SK-N-SH treated with all-trans-retinoic acid at 6 μM for 48 hours (cell line): ENCODE results near the gene LAIR2.

Experiments used
- ATAC-seq: fragments of 200-7000 bp; cut with Tn5 transposase; 3 replicates; pipeline ENCODE4 v1.9.1; 2020; ENCODE audit warnings: mild to moderate bottlenecking, moderate library complexity
- ARNTL ChIP-seq: fragments of 450-650 bp; formaldehyde crosslinking; IDR thresholded peaks from 2 replicates; pipeline ENCODE4 v1.5.0; 2020; ENCODE audit warnings: low read depth, mild to moderate bottlenecking, moderate library complexity, borderline replicate concordance
- BACH2 ChIP-seq: fragments of 250-450 bp; sonication (Bioruptor Pico); IDR thresholded peaks from 2 replicates; pipeline ENCODE4 v1.9.0; 2021; ENCODE audit warnings: mild to moderate bottlenecking, borderline replicate concordance
- CSDC2 ChIP-seq: fragments of 250-450 bp; sonication (Bioruptor Pico); IDR thresholded peaks from 2 replicates; pipeline ENCODE4 v1.5.0; 2020; ENCODE audit warnings: mild to moderate bottlenecking, moderate library complexity
- GLIS3 ChIP-seq: fragments of 250-450 bp; sonication (Bioruptor Pico); IDR thresholded peaks from 2 replicates; pipeline ENCODE4 v1.5.0; 2020; ENCODE audit warnings: mild to moderate bottlenecking, moderate library complexity
- OSR1 ChIP-seq: fragments of 250-450 bp; sonication (Bioruptor Pico); IDR thresholded peaks from 2 replicates; pipeline ENCODE4 v1.8.0; 2022; ENCODE audit warnings: moderate library complexity, mild to moderate bottlenecking, inconsistent platforms
- SNAI2 ChIP-seq: fragments of 250-450 bp; sonication (Bioruptor Pico); IDR thresholded peaks from 2 replicates; pipeline ENCODE4 v1.5.0; 2020; ENCODE audit warnings: mild to moderate bottlenecking, moderate library complexity
- TCF4 ChIP-seq: fragments of 250-450 bp; sonication (Bioruptor Pico); IDR thresholded peaks from 2 replicates; pipeline ENCODE4 v1.8.0; 2021; ENCODE audit warnings: mild to moderate bottlenecking, moderate library complexity, borderline replicate concordance
- TOX ChIP-seq: fragments of 250-450 bp; sonication (Bioruptor Pico); IDR thresholded peaks from 2 replicates; pipeline ENCODE4 v1.8.0; 2021; ENCODE audit warnings: mild to moderate bottlenecking, moderate library complexity, borderline replicate concordance
- ZC3H10 ChIP-seq: fragments of 250-450 bp; sonication (Bioruptor Pico); IDR thresholded peaks from 2 replicates; pipeline ENCODE4 v1.5.1; 2021; ENCODE audit warnings: mild to moderate bottlenecking, moderate library complexity
- ZFP3 ChIP-seq: fragments of 250-450 bp; sonication (Bioruptor Pico); IDR thresholded peaks from 2 replicates; pipeline ENCODE4 v1.5.0; 2020; ENCODE audit warnings: mild to moderate bottlenecking, moderate library complexity
- ZFP30 ChIP-seq: fragments of 450-650 bp; formaldehyde crosslinking; IDR thresholded peaks from 2 replicates; pipeline ENCODE4 v1.5.0; 2022; ENCODE audit warnings: mild to moderate bottlenecking, moderate library complexity
- ZNF565 ChIP-seq: fragments of 450-650 bp; formaldehyde crosslinking; conservative IDR thresholded peaks from 2 replicates; pipeline ENCODE4 v1.5.0; 2020; ENCODE audit warnings: low read depth, mild to moderate bottlenecking, moderate library complexity
- ZNF70 ChIP-seq: fragments of 450-650 bp; formaldehyde crosslinking; IDR thresholded peaks from 2 replicates; pipeline ENCODE4 v1.5.0; 2020; ENCODE audit warnings: mild to moderate bottlenecking, moderate library complexity
- ZNF8 ChIP-seq: fragments of 450-650 bp; formaldehyde crosslinking; IDR thresholded peaks from 2 replicates; pipeline ENCODE4 v1.5.0; 2020; ENCODE audit warnings: mild to moderate bottlenecking, moderate library complexity
- TF ChIP-seq, protein P1 (sequence below): fragments of 250-450 bp; sonication (Bioruptor Pico); IDR thresholded peaks from 2 replicates; pipeline ENCODE4 v1.5.1; 2021; ENCODE audit warnings: mild to moderate bottlenecking, moderate library complexity
- TF ChIP-seq, protein P2 (sequence below): fragments of 250-450 bp; sonication (Bioruptor Pico); IDR thresholded peaks from 2 replicates; pipeline ENCODE4 v1.8.0; 2021; ENCODE audit warnings: low read depth, mild to moderate bottlenecking, moderate library complexity, borderline replicate concordance
- TF ChIP-seq, protein P3 (sequence below): fragments of 250-450 bp; sonication (Bioruptor Pico); IDR thresholded peaks from 2 replicates; pipeline ENCODE4 v1.8.0; 2020; ENCODE audit warnings: mild to moderate bottlenecking, moderate library complexity, borderline replicate concordance
- TF ChIP-seq, protein P4 (sequence below): fragments of 250-450 bp; sonication (Bioruptor Pico); IDR thresholded peaks from 2 replicates; pipeline ENCODE4 v1.5.1; 2020; ENCODE audit warnings: low read depth, mild to moderate bottlenecking, moderate library complexity
- TF ChIP-seq, protein P5 (sequence below): fragments of 250-450 bp; sonication (Bioruptor Pico); IDR thresholded peaks from 2 replicates; pipeline ENCODE4 v1.5.0; 2020; ENCODE audit warnings: mild to moderate bottlenecking, moderate library complexity

LAIR2 gene

DNA sequence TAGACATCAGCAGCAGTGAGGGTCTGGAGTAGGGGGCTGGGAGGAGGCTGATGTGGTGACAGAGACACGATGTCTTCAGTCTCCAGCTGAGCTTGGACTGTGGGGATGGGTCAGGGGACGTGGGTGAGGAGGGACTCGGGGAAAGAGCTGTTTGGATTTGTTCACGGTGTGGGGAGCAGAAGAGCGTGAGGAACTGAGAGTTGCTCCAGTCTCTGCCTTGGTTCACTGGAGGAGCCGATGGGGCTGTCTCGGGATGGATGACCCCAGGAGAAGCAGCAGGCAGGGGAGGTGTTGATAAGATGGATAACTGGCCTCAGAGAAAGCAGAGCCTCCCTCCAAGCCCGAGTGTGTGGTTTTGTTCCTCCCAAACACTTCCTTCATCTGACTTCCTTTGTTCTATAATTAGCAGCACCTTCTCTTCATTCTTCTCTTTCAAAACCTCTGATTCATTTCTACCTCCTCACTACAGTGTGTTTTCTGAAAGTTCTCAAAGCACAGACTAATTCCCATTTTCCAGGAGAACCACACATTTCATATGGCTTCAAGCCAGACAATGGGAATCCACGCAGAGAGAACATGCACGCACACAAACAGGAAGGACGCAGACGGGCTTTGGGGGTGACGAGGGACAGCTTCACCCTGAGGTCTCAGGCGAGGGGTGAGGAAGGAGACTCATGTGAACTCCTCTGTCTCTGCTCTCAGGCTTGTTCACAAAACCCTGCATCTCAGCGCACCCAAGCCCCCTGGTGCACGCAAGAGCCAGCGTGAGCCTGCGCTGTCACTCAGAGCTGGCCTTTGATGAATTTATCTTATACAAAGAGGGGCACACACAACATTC is 18.6 kb downstream of the LAIR2 start:
- TF ChIP-seq OSR1 (CRISPR knock-in tag) = no peak
- TF ChIP-seq, protein P1, sequence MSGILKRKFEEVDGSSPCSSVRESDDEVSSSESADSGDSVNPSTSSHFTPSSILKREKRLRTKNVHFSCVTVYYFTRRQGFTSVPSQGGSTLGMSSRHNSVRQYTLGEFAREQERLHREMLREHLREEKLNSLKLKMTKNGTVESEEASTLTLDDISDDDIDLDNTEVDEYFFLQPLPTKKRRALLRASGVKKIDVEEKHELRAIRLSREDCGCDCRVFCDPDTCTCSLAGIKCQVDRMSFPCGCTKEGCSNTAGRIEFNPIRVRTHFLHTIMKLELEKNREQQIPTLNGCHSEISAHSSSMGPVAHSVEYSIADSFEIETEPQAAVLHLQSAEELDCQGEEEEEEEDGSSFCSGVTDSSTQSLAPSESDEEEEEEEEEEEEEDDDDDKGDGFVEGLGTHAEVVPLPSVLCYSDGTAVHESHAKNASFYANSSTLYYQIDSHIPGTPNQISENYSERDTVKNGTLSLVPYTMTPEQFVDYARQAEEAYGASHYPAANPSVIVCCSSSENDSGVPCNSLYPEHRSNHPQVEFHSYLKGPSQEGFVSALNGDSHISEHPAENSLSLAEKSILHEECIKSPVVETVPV (CRISPR knock-in tag) = no peak
- TF ChIP-seq ZC3H10 (CRISPR knock-in tag) = no peak
- no peak for TF ChIP-seq ZFP30 (CRISPR knock-in tag)
- no peak for TF ChIP-seq SNAI2 (CRISPR knock-in tag)
- TF ChIP-seq ZFP3 (CRISPR knock-in tag) = no peak
- no peak for TF ChIP-seq CSDC2 (CRISPR knock-in tag)
- no peak for TF ChIP-seq ZNF8
- no peak for TF ChIP-seq BACH2 (CRISPR knock-in tag)
- TF ChIP-seq, protein P2, sequence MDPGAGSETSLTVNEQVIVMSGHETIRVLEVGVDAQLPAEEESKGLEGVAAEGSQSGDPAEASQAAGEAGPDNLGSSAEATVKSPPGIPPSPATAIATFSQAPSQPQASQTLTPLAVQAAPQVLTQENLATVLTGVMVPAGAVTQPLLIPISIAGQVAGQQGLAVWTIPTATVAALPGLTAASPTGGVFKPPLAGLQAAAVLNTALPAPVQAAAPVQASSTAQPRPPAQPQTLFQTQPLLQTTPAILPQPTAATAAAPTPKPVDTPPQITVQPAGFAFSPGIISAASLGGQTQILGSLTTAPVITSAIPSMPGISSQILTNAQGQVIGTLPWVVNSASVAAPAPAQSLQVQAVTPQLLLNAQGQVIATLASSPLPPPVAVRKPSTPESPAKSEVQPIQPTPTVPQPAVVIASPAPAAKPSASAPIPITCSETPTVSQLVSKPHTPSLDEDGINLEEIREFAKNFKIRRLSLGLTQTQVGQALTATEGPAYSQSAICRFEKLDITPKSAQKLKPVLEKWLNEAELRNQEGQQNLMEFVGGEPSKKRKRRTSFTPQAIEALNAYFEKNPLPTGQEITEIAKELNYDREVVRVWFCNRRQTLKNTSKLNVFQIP (CRISPR knock-in tag) = no peak
- TF ChIP-seq, protein P3, sequence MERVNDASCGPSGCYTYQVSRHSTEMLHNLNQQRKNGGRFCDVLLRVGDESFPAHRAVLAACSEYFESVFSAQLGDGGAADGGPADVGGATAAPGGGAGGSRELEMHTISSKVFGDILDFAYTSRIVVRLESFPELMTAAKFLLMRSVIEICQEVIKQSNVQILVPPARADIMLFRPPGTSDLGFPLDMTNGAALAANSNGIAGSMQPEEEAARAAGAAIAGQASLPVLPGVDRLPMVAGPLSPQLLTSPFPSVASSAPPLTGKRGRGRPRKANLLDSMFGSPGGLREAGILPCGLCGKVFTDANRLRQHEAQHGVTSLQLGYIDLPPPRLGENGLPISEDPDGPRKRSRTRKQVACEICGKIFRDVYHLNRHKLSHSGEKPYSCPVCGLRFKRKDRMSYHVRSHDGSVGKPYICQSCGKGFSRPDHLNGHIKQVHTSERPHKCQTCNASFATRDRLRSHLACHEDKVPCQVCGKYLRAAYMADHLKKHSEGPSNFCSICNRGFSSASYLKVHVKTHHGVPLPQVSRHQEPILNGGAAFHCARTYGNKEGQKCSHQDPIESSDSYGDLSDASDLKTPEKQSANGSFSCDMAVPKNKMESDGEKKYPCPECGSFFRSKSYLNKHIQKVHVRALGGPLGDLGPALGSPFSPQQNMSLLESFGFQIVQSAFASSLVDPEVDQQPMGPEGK (CRISPR knock-in tag) = no peak
- ATAC-seq = no peak

DNA sequence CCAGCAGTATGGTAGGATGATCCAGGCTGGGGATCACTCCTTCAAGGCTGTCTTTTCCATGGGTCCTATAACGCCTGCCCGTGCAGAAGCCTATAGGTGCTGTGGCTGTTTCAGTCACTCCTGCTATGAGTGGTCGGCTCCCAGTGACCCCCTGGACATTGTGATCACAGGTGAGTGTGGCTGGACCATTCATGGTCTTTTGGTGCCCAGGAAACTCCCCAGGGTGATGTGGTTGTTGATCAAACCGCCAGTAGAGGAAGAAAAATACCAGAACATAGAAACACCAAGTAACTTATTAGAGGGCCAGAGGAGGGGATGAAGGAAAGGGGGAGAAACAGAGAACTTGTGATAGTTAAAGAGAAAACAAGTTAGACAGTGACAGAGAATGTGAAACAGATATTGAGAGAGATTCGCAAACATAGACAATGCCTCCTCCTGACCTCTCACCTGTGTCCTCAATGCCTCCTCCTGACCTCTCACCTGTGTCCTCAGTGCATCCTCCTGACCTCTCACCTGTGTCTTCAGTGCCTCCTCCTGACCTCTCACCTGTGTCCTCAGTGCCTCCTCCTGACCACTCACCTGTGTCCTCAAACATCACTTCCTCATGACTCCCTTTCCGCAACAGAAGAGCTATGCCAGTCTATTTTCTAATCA is 19.4 kb downstream of the LAIR2 start:
- no peak for ATAC-seq
- no peak for TF ChIP-seq ZNF70 (CRISPR knock-in tag)
- TF ChIP-seq, protein P4, sequence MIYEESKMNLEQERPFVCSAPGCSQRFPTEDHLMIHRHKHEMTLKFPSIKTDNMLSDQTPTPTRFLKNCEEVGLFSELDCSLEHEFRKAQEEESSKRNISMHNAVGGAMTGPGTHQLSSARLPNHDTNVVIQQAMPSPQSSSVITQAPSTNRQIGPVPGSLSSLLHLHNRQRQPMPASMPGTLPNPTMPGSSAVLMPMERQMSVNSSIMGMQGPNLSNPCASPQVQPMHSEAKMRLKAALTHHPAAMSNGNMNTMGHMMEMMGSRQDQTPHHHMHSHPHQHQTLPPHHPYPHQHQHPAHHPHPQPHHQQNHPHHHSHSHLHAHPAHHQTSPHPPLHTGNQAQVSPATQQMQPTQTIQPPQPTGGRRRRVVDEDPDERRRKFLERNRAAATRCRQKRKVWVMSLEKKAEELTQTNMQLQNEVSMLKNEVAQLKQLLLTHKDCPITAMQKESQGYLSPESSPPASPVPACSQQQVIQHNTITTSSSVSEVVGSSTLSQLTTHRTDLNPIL (CRISPR knock-in tag) = no peak

DNA sequence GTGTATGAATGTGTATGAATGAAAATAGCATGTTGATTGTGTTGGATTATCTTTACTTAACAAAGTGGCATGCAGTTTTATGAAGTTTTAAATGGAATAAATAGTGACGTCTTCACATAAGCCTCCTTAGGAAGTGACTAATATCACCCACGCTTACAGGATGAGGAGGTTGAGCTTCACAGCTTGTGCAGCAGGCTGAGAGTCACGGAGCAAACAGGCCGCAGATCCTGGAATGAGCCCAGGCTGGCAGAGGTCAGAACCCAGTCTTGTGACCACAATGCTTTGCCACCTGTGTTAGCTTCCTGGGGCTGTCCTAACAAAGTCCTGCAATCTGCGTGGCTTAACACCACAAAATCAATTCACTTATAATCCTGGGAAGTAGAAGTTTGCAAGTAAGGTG is 20.8 kb downstream of the LAIR2 start:
- ATAC-seq = no peak
- TF ChIP-seq TOX (CRISPR knock-in tag) (no peak), ZFP30 (CRISPR knock-in tag) (no peak), TCF4 (CRISPR knock-in tag) (no peak)

DNA sequence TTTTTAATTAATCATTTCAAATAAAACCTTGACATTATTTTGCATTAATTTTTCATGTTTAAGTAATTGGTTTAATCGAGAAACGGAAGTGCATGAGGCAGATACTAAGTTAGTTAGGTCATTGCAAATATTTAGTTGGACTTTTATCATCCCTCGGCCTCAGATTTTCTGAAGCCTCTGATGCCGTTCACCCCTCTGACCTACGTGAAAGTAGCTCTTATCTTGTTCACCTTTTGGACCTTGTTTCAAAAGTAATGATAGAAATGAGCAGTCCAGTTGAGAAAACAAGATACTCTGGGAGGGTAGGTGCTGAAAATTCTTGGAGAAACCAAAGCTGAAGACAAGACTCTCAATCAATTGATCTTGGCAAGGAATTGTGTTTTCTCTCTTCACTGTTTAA is 23.0 kb downstream of the LAIR2 start:
- ATAC-seq = no peak
- TF ChIP-seq ARNTL (CRISPR knock-in tag) (no peak), ZNF70 (CRISPR knock-in tag) (no peak), GLIS3 (CRISPR knock-in tag) (no peak), ZFP3 (CRISPR knock-in tag) (no peak), TOX (CRISPR knock-in tag) (no peak), ZNF565 (no peak)
- TF ChIP-seq, protein P1 (CRISPR knock-in tag) = no peak
- TF ChIP-seq, protein P5, sequence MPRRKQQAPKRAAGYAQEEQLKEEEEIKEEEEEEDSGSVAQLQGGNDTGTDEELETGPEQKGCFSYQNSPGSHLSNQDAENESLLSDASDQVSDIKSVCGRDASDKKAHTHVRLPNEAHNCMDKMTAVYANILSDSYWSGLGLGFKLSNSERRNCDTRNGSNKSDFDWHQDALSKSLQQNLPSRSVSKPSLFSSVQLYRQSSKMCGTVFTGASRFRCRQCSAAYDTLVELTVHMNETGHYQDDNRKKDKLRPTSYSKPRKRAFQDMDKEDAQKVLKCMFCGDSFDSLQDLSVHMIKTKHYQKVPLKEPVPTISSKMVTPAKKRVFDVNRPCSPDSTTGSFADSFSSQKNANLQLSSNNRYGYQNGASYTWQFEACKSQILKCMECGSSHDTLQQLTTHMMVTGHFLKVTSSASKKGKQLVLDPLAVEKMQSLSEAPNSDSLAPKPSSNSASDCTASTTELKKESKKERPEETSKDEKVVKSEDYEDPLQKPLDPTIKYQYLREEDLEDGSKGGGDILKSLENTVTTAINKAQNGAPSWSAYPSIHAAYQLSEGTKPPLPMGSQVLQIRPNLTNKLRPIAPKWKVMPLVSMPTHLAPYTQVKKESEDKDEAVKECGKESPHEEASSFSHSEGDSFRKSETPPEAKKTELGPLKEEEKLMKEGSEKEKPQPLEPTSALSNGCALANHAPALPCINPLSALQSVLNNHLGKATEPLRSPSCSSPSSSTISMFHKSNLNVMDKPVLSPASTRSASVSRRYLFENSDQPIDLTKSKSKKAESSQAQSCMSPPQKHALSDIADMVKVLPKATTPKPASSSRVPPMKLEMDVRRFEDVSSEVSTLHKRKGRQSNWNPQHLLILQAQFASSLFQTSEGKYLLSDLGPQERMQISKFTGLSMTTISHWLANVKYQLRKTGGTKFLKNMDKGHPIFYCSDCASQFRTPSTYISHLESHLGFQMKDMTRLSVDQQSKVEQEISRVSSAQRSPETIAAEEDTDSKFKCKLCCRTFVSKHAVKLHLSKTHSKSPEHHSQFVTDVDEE (CRISPR knock-in tag) = no peak
